ENCODE results near the gene SPEN.
"Not testable (repeated sequence)": the region's sequence is repeated elsewhere in the genome, so short reads cannot be mapped to it uniquely, and the experiment has no call there.

The SPEN gene

GRCh38 chr1:15843826-15844572, 3.5 kb upstream of the SPEN start:
- H3K4me3 ChIP-seq (ENCODE audit: low read depth in 1 of 2, low read length in 1 of 2) = no peak overlapping the region
- TF ChIP-seq CTCF (IDR thresholded peaks at IDR 0.05) = no peak
- H3K9me3 ChIP-seq = no peaks in the 10 kb centered on the region
- H3K27me3 ChIP-seq = no peaks in the 10 kb centered on the region
- no peaks in the 10 kb centered on the region for H3K36me3 ChIP-seq
- H3K4me1 ChIP-seq (ENCODE audit: control insufficient read depth in 1 of 2, insufficient read depth in 1 of 2, low read depth in 1 of 2, low read length in 1 of 2) = peaks cover 13% of the 10 kb centered on the region in 2 experiments
- no peak overlapping the region for H3K27ac ChIP-seq

GRCh38 chr1:15846056-15846455, 1.5 kb upstream of the SPEN start:
- H3K27me3 ChIP-seq; H3K27ac ChIP-seq; H3K36me3 ChIP-seq; H3K9me3 ChIP-seq; H3K4me3 ChIP-seq (ENCODE audit: low read depth in 1 of 2, low read length in 1 of 2): not testable (repeated sequence)
- H3K4me1 ChIP-seq (ENCODE audit: control insufficient read depth in 1 of 2, insufficient read depth in 1 of 2, low read depth in 1 of 2, low read length in 1 of 2) = peaks cover 29 to 32% of the 10 kb centered on the region in 2 experiments

GRCh38 chr1:15847893-15848142, 311 bp downstream of the SPEN start:
- no peaks in the 10 kb centered on the region for H3K9me3 ChIP-seq
- no peak for TF ChIP-seq CTCF (IDR thresholded peaks at IDR 0.05)
- peak overlapping the region; percentile 97 for H3K27ac ChIP-seq
- H3K27me3 ChIP-seq = no peaks in the 10 kb centered on the region
- H3K4me1 ChIP-seq (ENCODE audit: control insufficient read depth in 1 of 2, insufficient read depth in 1 of 2, low read depth in 1 of 2, low read length in 1 of 2) = peaks cover 43 to 47% of the 10 kb centered on the region in 2 experiments
- no peaks in the 10 kb centered on the region for H3K36me3 ChIP-seq
- H3K4me3 ChIP-seq (ENCODE audit: low read depth in 1 of 2, low read length in 1 of 2) = peak overlapping the region; percentile 86 to 95

GRCh38 chr1:15848143-15848928, 829 bp downstream of the SPEN start:
- no peaks in the 10 kb centered on the region for H3K27me3 ChIP-seq
- H3K9me3 ChIP-seq = no peaks in the 10 kb centered on the region
- TF ChIP-seq CTCF (IDR thresholded peaks at IDR 0.05) = no peak
- peaks cover 43 to 47% of the 10 kb centered on the region in 2 experiments for H3K4me1 ChIP-seq (ENCODE audit: control insufficient read depth in 1 of 2, insufficient read depth in 1 of 2, low read depth in 1 of 2, low read length in 1 of 2)
- no peaks in the 10 kb centered on the region for H3K36me3 ChIP-seq
- peak overlapping the region; percentile 97 for H3K27ac ChIP-seq
- H3K4me3 ChIP-seq (ENCODE audit: low read depth in 1 of 2, low read length in 1 of 2) = peak overlapping the region; percentile 86 to 95

- no peak for TF ChIP-seq CTCF (IDR thresholded peaks at IDR 0.05)
- Histone ChIP-seq H3K36me3 (peaks cover 1% of the 10 kb centered on the region), H3K4me1 (ENCODE audit: control insufficient read depth in 1 of 2, insufficient read depth in 1 of 2, low read depth in 1 of 2, low read length in 1 of 2) (peaks cover 43 to 47% of the 10 kb centered on the region in 2 experiments), H3K4me3 (ENCODE audit: low read depth in 1 of 2, low read length in 1 of 2) (peak overlapping the region; percentile 86 to 95), H3K9me3 (no peaks in the 10 kb centered on the region), H3K27me3 (no peaks in the 10 kb centered on the region), H3K27ac (peak overlapping the region; percentile 97)
These were observed 1.6 kb downstream of the SPEN start for GRCh38 chr1:15848929-15849774.
